Measurements from ENCODE around the gene PPP3CA.

PPP3CA gene

DNA sequence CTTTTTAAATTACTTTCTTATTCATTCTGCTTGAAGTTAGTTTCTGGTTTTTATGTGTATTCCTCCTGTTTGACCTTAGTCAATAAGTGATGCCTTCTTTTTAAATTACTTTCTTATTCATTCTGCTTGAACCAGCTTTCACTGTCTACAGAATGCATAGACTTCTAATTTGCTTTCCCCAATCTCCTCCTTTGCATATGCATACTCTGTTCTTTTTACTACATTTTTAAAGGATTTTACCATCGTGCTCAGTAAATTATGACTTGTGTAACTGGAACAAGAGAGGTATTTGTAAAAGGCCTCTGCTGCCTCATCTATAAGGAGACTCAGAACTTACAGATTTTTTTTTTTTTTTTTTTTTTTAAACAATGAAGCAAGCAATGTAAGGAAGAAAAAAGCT is 228.7 kb downstream of the PPP3CA start:
- DNase-seq (ENCODE audit: low read depth), result no peak
- no peak overlapping the region for H3K4me3 ChIP-seq (ENCODE audit: low read depth, low read length)
- no peak for TF ChIP-seq POLR2A (IDR thresholded peaks at IDR 0.05; ENCODE audit: extremely low read depth, insufficient read length)
- TF ChIP-seq, protein P1, sequence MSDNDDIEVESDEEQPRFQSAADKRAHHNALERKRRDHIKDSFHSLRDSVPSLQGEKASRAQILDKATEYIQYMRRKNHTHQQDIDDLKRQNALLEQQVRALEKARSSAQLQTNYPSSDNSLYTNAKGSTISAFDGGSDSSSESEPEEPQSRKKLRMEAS (IDR thresholded peaks at IDR 0.05; ENCODE audit: low read depth, low read length), result no peak
- TF ChIP-seq CTCF (IDR thresholded peaks at IDR 0.05; ENCODE audit: low read depth, low read length), result no peak
- TF ChIP-seq MYC (IDR thresholded peaks at IDR 0.05; ENCODE audit: low read depth, low read length), result no peak

DNA sequence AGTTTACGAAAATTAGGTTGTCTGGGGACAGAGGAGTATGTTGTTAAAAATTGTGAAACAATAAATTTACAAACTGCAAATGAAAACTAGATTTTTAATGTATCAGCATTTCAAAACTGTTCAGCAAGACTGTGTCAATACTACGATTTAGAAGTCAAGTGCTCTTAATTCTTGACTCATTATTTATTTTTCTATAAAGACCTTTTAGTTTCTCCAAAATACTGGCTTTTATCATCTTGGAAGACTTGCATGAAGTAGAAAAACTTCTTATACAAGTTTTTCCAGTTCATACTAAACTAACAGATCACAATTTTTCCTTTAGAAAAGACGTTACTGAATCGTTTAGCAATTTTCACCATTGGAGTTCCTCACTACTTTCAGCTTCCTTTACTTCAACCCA is 231.4 kb downstream of the PPP3CA start:
- TF ChIP-seq, protein P1 (IDR thresholded peaks at IDR 0.05; ENCODE audit: low read depth, low read length), result no peak
- no peak for DNase-seq (ENCODE audit: low read depth)
- no peak overlapping the region for H3K4me3 ChIP-seq (ENCODE audit: low read depth, low read length)

- TF ChIP-seq MYC (IDR thresholded peaks at IDR 0.05; ENCODE audit: low read depth, low read length) (no peak), POLR2A (IDR thresholded peaks at IDR 0.05; ENCODE audit: extremely low read depth, insufficient read length) (no peak), CTCF (IDR thresholded peaks at IDR 0.05; ENCODE audit: low read depth, low read length) (no peak)
- TF ChIP-seq, protein P1 (IDR thresholded peaks at IDR 0.05; ENCODE audit: low read depth, low read length), result no peak
- H3K4me3 ChIP-seq (ENCODE audit: low read depth, low read length), result no peak overlapping the region
- DNase-seq (ENCODE audit: low read depth), result no peak
Observed at GRCh38 chr4:101114936-101115372, 232.4 kb downstream of the PPP3CA start.

DNA sequence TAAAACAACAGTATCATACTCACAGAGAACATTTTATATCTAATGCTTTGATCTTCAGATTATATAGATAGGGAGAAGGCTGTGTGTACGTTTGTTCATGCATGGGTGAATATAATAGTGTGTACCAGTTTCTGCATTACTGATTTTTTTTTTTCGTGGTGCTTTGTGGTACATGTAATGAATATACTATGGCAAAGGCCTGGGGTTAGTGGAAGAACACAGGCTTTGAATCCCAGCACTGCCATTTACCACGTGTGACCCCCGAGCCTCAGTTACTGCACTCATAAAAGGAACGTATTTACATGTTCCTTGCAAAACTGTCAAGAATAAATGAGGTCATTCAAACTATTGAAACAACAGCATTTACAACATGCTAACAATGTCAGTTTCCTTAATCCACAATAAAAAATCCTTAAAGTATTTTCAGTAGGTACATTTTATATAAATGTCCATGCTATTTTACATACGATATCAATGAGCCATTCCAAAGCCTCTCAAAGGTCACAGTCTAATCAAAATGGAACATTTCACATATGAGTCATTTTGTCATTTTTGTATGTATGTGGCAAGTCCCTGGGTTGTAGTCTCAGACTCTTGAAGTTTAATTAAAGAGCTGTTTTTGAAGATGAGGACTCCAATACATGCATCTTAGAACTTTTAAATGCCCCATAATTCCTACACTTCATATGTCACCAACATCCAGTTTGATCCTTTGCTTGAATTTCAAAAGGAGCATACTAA is 242.8 kb downstream of the PPP3CA start:
- no peak for TF ChIP-seq CTCF (IDR thresholded peaks at IDR 0.05; ENCODE audit: low read depth, low read length)
- TF ChIP-seq MYC (IDR thresholded peaks at IDR 0.05; ENCODE audit: low read depth, low read length), result no peak
- no peak for TF ChIP-seq POLR2A (IDR thresholded peaks at IDR 0.05; ENCODE audit: extremely low read depth, insufficient read length)
- TF ChIP-seq, protein P1 (IDR thresholded peaks at IDR 0.05; ENCODE audit: low read depth, low read length), result no peak
- H3K4me3 ChIP-seq (ENCODE audit: low read depth, low read length), result no peak overlapping the region
- peak; percentile 25 for DNase-seq (ENCODE audit: low read depth)

GRCh38 chr4:101103381-101104142 is 243.8 kb downstream of the PPP3CA start:
- peak; percentile 80 for DNase-seq (ENCODE audit: low read depth)
- TF ChIP-seq MYC (IDR thresholded peaks at IDR 0.05; ENCODE audit: low read depth, low read length), result peak; percentile 50
- TF ChIP-seq, protein P1 (IDR thresholded peaks at IDR 0.05; ENCODE audit: low read depth, low read length), result peak; percentile 33; the same call in 1 of the 2 replicates
- no peak for TF ChIP-seq POLR2A (IDR thresholded peaks at IDR 0.05; ENCODE audit: extremely low read depth, insufficient read length)
- H3K4me3 ChIP-seq (ENCODE audit: low read depth, low read length), result no peak overlapping the region

DNA sequence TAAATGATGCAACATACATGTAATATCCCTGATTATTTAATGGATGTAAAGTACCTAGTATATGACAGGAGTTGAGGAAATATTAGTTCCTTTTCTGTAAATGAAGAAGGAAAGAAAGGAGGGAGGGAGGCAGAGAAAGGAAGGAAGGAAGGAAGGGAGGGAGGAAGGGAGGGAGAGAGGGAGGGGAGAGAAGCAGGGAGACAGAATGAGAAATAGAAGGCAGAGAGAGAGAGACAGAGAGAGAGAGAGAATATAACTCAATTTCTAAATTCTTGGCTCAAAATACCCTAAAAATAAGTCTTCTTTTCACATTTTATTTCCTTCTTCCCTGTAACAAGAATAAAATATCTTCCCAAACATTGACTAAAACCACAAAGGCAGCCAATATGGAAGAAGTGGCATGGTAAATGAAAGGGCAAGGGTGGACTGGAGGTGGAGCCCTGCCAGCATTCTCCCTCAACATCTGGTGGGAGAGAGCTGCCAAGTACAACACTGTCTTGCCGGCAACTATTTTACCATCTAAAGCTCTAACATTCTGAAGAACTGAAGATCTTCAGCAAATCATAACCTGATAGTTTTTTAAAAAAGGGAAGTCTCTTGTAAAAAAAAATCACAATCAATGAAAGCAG is 245.1 kb downstream of the PPP3CA start:
- TF ChIP-seq MYC (IDR thresholded peaks at IDR 0.05; ENCODE audit: low read depth, low read length), result no peak
- no peak for TF ChIP-seq CTCF (IDR thresholded peaks at IDR 0.05; ENCODE audit: low read depth, low read length)
- TF ChIP-seq, protein P1 (IDR thresholded peaks at IDR 0.05; ENCODE audit: low read depth, low read length), result no peak
- TF ChIP-seq POLR2A (IDR thresholded peaks at IDR 0.05; ENCODE audit: extremely low read depth, insufficient read length), result no peak
- DNase-seq (ENCODE audit: low read depth), result no peak
- H3K4me3 ChIP-seq (ENCODE audit: low read depth, low read length), result no peak overlapping the region

Data from NB4 (cell line).